Dermis microvascular lymphatic vessel endothelial cell (primary cell): Measurements from ENCODE around the gene KRT85. TPM values are rescaled to one million over a fixed set of nuclear protein-coding genes. Genes with fewer than 3 reads are reported as not detected.

Experiments
- DNase-seq, 2 donors: peaks; one replicate each; pipeline versions ENCODE4 v3.0.0 to v3.0.0-alpha.2; 2010; ENCODE audit warnings: low read depth in 2 of 2
- total RNA-seq: library from RNA; depleted of rRNA; stranded (reverse); fragments of >200 nt; gene quantifications from 2 replicates; pipeline ENCODE4 v1.2.1, GENCODE V29; 2014

Gene KRT85
- total RNA-seq, 1 donor from 2014 or later = not detected

DNA sequence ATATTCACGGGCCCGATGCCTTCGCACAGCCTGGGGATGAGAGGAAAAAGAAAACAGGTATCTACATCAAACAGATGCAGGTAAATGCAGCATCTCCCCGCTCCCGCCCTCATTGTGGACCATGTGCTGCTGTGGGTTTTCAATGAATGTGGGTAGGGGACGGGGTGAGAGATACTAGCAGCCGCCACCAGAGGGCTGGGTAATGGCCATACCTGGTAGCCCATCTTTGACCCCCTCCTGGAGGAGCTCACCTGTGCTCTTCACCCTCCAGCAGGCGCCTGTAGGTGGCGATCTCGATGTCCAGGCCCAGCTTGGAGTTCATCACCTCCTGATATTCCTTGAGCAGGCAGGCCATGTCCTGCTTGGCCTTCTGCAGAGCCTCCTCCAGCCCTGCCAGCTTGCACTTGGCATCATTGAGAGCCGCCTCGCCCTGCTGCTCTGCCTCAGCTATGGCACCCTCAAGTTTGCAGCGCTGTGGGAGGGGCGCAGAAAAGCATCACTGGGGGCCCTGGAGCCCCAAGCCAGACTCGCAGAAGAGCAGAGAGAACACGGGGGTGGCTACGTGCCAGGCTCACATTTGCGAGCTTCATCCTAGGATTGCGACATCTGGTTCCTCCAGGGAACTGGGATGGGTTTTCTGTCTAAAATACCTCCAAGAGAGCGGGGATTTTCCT, 28.6 kb upstream of the KRT85 start:
- no peak for DNase-seq

DNA sequence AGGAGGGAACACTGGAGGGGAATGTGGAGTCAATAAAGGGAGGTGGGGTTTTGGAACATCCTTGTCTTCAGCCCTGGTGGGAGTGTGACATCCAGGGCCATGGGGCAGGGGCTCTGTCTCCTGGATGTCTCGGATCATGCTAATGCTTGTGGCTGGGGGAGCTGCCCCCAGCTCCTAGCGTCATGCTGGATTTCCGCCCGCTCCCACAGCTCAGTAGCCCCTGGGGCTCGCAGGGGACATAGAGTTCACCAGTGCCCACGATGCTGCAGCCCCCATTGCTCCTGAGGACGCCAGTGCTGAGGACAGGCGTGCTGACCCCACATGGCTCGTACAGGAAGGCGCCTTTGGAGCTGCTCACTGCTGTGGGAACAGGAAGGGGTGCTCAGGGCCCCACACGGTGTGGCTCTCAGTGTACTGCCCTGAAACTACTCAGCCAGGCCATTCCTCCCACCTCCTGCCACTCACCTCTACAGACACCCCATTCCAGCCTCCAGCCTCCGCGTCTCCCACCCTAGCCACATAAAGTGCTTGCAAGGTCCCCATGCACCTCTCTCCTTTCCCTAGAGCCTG, 27.6 kb upstream of the KRT85 start:
- DNase-seq = no peak

DNA sequence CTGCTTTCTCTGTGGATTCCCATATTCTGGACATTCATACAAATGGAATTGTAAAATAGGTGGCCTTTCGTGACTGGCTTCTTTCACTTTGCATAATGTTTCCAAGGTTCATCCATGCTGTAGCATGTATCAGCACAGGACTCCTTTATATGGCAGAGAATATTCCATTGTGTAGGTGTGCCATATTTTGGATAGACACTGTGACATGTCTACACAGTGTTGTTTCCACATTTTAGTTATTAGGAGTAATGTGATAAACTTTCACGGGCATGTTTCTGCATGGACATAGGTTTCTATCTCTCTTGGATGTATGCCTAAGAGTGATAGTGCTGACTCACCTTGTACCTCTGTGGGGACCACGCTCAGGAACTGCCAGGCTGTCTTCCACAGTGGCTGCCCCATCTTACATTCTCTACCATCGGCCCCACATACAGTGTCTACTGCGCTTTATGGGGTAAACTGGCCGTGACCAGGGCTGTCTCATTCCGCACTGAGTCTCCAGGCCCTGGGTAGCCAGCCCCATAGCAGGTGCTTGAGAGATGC, 25.3 kb upstream of the KRT85 start:
- DNase-seq = no peak

DNA sequence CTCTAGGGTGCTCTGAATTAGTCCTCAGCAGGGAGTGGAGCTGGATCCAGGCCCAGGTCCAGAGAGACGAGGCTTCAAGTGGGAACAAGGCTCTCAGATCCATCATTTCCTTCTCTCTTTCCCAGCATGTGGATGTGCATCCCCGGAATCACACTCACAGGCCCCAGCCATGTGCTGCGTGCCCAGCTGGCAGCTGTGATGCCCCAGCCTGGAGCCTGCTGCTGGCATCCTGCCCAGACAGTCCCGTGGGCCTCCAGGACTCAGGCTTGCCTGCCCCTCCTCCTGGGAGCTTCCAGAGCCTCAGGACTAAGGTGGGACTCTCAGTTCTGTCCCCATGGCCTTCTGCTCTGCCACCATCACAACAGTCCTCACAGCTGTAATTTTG, 24.3 kb upstream of the KRT85 start:
- peak in 1 of 2 donors; percentile 15 for DNase-seq

DNA sequence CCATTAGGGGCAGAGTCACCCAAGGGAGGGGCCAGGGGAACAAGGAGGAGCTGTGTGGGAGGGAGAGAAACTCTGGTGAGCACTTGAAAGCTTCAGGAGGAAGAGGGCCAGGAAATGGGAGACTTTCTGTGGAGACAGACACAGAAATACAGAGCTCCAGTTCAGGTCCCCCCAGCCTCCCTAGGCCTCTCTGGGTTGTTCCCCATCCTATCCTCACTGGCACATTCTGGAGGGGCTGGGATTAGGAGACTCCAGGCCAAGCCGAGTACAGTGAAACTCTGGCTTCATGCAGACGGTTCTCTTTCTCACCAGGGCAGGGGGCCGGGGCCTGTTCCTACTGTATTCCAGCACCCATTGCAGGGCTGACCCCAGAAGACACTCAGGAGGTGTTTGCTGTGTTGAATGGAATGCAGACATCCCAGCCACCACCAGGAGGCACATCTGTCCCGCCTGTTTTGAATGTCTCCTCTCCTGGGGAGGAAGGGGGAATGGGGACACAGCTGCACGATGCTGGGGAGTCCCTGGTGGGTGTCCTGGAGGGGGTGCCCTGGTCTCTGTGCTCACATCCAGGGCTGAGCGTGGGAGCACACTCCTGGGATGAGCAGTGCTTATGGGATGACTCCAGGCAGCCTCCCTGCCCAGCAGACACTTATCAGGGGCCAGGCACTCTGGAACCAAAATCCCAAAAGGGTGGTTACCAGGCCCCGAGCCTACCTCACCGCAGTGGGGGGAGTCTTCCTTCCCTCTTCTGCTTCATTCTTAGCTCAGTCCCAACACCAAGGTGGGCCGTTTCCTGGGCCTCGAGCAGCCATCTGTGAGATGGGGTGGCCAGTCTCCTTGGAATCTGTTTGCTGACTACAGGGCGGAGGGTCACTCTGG, 23.7 kb upstream of the KRT85 start:
- DNase-seq = peak; percentile 1 to 22

DNA sequence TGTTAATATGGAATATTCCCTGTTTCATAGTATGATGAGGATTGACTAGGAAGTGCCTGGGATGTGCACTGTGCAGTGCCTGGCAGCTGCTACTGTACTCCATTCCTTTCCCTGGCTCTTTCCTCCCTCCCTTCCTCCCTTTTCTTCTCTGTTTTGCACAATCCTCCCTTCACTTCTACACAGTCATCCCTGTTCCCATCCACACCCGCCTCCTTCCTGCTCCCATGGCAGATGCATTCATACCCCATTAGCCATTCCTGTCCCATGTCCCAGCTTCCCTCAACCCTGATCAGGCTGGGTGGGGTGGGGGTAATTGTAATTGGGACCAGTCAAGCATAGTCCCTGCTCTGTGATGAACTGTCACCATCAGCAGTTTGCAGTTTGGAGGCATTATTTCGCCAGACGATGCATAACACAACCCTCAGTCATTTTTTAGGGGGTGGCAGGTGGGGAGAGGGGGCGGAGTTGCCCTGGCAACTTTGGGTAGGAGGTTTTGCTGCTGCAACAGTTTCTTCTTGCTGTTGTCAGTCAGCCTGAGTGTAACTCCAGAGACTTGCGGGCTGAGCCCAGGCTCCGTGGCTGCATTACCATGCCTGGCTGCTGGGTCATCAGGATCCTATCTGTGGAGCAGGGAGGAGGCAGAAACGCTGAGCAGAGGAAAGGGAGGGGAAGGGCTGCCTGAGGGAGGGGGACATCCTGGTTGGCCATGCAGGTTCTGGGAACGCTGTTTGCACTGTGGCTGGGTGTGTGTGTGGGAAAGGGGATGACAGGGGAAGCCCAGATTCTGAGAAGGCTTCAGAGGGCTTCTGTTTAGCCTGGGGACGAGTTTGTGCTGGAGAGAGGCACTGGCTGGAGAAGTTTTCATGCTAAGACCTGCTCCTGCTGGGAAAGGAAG, 22.3 kb upstream of the KRT85 start:
- DNase-seq = no peak

DNA sequence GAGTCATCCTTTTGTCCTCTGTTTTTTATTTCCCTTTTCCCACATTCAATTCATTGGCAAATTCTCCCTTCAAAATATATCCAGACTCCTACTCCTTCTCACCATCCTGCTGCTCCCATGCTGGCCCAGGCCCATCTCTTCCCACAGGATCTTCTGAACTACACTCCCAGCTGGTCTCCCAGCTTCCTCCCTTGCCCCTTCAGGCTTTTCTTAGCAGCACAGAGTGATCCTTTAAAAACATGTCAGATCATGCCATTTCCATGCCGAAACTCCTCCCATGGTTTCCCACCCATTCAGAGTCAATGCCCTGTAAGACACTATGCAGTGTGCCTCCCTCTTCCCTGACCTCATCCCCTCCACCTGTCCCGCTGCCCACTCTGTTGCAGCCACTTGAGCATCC, 20.6 kb upstream of the KRT85 start:
- no peak for DNase-seq

DNA sequence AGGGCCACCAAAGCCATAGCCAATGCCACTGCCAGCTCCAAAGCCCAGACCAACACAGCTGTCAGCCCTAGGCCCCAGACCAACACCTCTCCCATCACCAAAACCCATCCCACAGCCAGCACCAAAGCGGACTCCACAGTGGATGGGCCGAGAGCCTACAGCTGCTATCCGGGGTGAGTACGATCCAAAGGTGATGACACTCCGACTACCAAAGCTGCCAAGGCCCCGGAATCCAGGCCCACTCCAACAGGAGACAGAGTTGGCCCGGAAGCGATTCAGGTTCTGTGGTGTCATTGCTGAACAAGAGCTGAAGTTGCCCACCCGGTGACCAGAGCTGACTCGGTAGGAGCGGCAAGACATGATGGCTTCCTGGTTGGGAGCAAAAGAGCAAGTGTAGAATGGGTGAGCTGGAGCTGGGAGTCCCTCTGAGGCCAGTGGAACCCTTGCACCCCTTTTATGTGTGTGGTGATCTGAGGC, 18.0 kb upstream of the KRT85 start, which contains the start of gene KRT84:
TSS of gene KRT84 (minus strand) at position 427 of the 477 bp plus-strand sequence. CDS start at position 360, 67 bp downstream.
- DNase-seq = no peak

DNA sequence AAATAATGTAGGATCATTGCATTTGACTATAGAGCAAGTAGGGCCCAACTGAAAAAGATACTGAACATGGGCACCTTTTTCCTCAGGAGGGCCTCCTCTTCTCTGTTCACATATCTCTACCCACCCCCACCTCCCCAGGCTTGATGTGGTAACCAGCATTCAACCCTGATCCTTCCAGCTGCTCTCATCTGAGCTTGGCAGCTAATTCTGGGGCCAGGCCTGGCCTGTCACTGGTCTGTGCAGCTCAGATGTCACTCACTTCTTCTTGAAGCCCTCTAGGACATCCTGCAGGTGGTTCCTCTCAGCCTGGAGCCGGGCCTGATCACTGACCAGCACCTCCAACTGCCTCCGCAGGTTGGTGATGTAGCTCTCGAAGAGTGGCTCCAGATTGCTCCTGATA, 16.1 kb upstream of the KRT85 start:
- DNase-seq = no peak

DNA sequence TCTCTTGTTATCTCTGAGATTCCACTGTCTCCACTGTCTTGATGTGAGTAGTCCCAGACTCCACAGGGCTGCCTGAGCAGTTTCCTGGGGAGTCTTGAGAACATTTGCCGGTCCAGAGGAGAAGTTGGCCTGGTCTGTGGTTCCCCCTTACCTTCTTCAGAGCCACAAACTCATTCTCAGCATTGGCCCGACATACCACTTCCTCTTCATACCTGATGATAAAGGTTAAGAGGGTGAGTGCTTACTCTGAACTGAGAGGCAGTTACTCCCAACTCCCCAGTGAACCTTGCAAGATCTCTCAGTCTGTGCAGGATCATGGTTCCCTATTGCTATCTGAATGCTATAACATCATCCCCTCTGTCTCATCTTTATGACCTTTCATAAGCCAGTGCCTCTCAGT, 15.6 kb upstream of the KRT85 start:
- DNase-seq = no peak

DNA sequence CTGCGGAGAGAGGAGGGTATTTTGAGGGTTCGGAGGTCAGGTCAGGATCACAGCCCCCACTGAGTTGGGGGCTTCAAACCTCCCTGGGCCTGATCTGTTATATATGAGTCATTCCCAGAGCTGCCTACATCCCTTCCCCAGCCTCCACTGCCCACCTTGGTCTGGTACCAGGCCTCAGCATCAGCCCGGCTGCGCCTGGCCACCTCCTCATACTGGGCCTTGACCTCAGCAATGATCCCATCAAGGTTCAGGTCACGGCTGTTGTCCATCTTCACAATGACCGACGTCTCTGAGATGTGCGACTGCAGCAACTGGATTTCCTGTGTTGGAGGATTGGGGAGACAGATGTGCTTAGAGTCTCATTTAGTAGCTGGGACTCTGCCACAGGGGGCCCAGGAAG, 13.9 kb upstream of the KRT85 start:
- no peak for DNase-seq

DNA sequence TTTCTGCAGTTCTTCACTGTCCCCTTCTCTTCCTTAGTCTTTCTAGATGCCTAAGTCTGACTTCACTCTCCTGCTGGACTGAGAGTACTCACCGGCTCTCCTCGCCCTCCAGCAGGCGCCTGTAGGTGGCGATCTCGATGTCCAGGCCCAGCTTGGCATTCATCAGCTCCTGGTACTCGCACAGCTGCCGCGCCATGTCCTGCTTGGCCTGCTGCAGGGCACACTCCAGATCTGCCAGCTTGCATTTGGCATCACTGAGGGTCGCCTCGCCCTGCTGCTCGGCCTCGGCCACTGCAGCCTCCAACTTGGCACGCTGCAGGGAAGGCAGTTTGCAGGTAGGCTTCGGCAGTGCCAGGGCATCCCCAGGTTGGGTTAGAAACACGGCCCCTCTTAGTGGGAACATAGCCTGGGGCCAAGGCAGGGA, 13.0 kb upstream of the KRT85 start:
- peak; percentile 2 to 31 for DNase-seq

DNA sequence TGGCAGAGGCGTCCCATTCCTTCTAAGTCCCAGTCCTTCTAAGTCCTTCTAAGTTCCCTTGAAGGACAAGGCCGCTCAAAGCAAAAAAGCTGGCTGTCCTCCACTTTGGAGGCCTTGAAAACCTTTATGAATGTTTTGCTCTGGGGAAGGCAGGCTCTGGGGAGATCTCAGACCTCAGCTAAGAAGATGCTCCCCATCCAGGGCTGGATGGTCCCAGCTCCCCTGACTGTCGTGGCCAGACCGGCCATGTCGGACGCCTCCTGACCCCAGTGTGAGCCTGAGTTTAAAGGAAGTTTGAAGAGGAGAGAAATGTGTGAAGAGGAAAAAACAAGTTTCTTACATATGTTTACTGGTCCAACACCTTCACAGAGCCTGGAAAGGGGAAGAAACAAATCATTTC, 12.3 kb upstream of the KRT85 start:
- no peak for DNase-seq

DNA sequence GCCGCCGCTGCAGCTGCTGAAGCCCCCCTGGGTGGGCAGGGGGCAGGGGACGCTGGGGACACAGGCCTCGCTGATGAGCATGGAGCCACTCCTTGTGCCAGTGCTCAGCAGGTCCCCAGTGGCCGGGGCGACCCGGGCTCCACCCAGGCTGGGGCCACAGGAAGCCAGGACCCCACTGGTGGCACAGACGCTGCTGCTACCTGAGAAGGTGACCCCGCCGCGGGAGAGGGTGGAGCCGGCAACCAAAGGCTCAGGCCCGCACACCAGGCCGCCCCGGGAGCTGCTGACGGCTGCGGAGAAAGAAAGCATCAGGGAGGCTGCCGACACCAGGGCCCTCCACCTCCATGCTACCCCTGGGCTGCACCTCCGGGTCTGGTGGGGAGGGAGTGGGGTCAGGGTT, 10.8 kb upstream of the KRT85 start:
- no peak for DNase-seq

DNA sequence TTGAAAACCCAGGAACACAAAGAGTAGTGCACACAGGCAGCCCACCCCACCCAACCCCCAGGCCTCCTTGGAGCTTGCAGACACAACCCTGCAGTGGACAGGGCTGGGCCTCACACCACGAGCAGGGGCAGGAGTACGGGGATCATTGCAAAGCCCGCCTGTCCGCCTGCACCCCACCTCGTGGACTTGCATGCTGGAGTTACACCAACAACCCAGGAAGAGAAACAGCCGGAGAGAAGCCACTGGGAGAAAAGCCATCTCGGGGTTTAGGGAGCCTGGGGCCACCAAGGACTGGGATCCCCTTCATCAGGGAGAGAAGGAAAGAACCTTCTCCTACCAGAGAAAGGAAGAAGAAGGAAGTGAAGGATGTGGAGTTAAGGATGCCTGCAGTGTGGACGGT, 10.0 kb upstream of the KRT85 start:
- no peak for DNase-seq

DNA sequence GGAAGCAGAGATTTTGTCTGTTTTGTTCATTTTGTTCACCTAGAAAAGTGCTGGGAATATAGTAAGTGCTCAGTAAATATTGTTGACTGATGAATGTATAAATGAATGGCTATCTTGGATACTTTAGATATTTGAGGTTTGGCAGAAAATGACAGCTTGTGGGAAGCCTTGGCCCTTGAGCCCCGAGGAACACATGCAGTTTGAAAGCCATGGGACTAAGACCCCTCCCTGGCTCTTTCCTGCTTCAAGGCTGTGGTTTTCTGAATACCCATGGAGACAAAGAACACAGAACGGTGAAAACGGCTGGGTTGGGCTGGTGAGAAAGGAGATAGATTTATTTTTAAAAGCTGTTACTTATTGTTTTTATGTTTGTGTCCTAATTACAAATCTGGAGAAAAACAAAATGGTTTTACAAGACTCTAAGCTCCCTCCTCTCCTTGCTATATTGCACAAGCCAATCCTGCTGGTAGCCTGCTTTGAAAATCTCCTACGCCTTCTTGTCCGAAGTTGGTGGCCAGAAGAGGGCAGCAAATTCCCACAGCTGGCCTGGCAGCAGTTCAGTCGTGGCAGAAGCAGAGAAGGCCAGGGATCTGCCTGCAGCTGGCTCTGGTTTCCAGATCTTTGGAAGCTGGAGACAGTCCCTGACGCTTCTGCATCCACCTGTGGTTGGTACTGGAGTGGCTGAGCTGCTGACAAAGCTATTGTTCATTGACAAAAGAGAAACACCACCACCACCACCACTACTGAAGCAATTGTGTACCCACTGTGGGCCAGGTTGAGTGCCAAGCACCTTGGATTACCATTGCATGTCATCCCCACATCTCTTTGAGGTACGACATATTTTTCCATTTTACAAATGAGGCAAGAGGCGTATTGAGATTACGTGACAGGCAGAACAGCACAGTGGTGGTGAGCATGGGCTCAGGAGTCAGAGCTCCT, 5.2 kb upstream of the KRT85 start:
- peak; percentile 52 to 74 for DNase-seq

DNA sequence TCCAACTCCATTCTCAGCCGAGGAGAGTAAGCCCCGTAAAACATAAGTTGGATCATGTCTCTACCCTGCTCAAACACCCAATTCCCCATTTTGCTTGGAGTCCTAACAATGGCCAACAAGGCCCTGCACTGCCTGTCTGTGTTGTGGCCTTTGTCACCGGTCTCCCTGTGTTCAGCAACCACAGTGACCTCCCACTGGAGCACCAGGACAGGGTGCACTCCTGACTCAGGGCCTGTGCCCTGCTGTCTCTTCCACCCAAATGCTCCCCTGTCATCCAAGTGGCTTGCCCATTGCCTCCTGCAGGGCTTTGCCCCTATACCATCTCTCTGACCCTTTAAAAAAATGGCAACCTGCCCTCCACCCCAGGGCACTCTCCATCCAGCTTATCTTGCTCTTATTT, 4.4 kb upstream of the KRT85 start:
- DNase-seq = no peak

DNA sequence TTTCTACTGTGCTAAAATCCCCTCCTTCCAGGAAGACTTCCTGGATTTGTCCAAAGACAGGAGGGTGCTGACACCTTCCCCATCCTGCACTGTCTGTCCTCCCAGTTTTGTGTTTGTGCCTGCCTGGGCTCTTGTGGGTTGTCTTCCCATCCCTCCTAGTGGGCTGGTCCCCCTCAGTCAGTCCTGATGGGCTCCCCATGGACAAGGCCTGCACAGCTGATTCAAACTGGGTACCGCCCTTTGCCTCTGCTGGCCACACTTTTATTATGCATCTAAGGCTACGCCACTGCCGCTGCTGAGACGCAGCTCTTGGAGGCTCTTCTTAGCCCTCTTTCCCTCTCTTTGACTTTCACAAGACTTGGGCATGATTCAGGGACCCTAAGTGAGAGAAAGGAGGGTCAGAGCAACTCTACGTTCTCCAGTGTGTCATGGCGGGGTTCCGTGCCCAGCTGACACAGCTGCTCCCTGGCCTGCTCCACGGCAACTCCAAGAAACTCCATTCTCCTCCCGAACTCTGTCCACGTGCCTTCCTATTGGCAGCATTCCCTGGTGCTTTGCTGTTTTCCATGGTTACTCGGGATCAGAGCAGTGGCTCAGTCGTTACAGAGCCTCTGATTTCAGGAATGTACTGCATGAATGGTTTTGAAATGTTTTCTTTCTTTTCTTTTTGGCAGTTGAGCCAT, 3.8 kb upstream of the KRT85 start:
- peak in 1 of 2 donors; percentile 15 for DNase-seq

DNA sequence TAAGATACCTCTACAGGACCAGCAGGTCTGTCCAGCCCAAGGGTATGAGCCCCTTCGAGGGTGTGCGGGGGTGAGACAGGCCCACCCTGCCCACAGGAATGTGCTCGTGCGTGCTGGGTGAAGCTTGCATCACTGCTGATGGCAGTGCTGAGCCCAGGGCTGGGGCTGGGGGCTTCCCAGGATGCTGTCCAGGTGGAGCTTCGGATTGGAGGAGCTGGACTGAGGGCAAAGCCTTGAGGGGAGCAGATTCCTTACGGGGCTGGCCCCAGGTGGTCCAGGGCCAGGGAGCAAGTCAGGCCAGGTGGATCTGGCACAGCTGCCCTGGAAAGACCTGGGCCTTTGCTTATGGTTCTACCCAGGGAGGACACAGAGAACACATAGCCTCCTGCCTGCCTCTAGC, 2.5 kb upstream of the KRT85 start:
- DNase-seq = no peak
